DLD1 (cell line): ENCODE data around the gene USP6NL.

Experiments
- in situ Hi-C: cut with HindIII; loops from 2 replicates; pipeline ENCODE4 v1.10.0; 2017; ENCODE audit warnings: low sequenced_read_pairs

The USP6NL gene

GRCh38 chr10:11617233-11617632 lies 5.8 kb upstream of the USP6NL start:
- in situ Hi-C loops, result no loop called here

GRCh38 chr10:11616021-11616420 lies 4.6 kb upstream of the USP6NL start:
- in situ Hi-C loops, result no loop called here

GRCh38 chr10:11615396-11615795 lies 3.9 kb upstream of the USP6NL start:
- in situ Hi-C loops, result no loop called here

GRCh38 chr10:11612021-11613001 lies 861 bp upstream of the USP6NL start:
- in situ Hi-C loops, result no loop called here

GRCh38 chr10:11610826-11611247 lies 613 bp downstream of the USP6NL start:
- in situ Hi-C loops, result no loop called here

GRCh38 chr10:11610166-11610825 lies 1.2 kb downstream of the USP6NL start:
- in situ Hi-C loops, result no loop called here

- in situ Hi-C loops, result no loop called here
Measured at GRCh38 chr10:11609492-11610093, 1.9 kb downstream of the USP6NL start.

GRCh38 chr10:11609052-11609451 lies 2.4 kb downstream of the USP6NL start:
- in situ Hi-C loops, result no loop called here

- in situ Hi-C loops, result no loop called here
Measured at GRCh38 chr10:11608159-11609013, 3.1 kb downstream of the USP6NL start.

- in situ Hi-C loops, result no loop called here
Measured at GRCh38 chr10:11605807-11606408, 5.5 kb downstream of the USP6NL start.

- in situ Hi-C loops, result no loop called here
Measured at GRCh38 chr10:11604865-11605650, 6.4 kb downstream of the USP6NL start.

- in situ Hi-C loops, result no loop called here
Measured at GRCh38 chr10:11603741-11604140, 7.7 kb downstream of the USP6NL start.

GRCh38 chr10:11602919-11603523 lies 8.4 kb downstream of the USP6NL start:
- in situ Hi-C loops, result no loop called here

- in situ Hi-C loops, result no loop called here
Measured at GRCh38 chr10:11602358-11602757, 9.1 kb downstream of the USP6NL start.

GRCh38 chr10:11601670-11602069 lies 9.8 kb downstream of the USP6NL start:
- in situ Hi-C loops, result no loop called here

- in situ Hi-C loops, result no loop called here
Measured at GRCh38 chr10:11600280-11600679, 11.2 kb downstream of the USP6NL start.

GRCh38 chr10:11598712-11599397 lies 12.6 kb downstream of the USP6NL start:
- in situ Hi-C loops, result no loop called here

- in situ Hi-C loops, result no loop called here
Measured at GRCh38 chr10:11597470-11597869, 14.0 kb downstream of the USP6NL start.

- in situ Hi-C loops, result no loop called here
Measured at GRCh38 chr10:11595395-11595692, 16.1 kb downstream of the USP6NL start.
